Measurements from ENCODE around the gene NPBWR2. TPM values are rescaled to one million over a fixed set of nuclear protein-coding genes. Genes with fewer than 3 reads are reported as not detected.

NPBWR2 gene
- total RNA-seq, 3 donors from 2014 or later (not counting 1 experiment from before 2014, with no cell fraction given) = not detected

GRCh38 chr20:64144144-64144912 is 37.0 kb upstream of the NPBWR2 start:
- Histone ChIP-seq H3K36me3 (ENCODE audit: control insufficient read depth, insufficient read depth, low read length) (no peaks in the 10 kb centered on the region), H3K4me1 (ENCODE audit: control insufficient read depth, insufficient read depth, low read length) (no peaks in the 10 kb centered on the region), H3K27ac (ENCODE audit: low read length) (no peak overlapping the region), H3K27me3 (ENCODE audit: control insufficient read depth, insufficient read depth, low read length) (no peaks in the 10 kb centered on the region), H3K9me3 (ENCODE audit: control insufficient read depth, insufficient read depth, low read length) (peaks cover 12% of the 10 kb centered on the region), H3K4me3 (ENCODE audit: low read length) (no peak overlapping the region)
- peaks cover 6 to 8% of the 10 kb centered on the region in 2 donors for H3K27me3 Mint-ChIP-seq (ENCODE audit: low read depth in 2 of 2)
- TF ChIP-seq CTCF (IDR thresholded peaks at IDR 0.05) = no peak
- H3K4me1 Mint-ChIP-seq = peaks cover 0 to 5% of the 10 kb centered on the region in 2 donors
- peaks cover 0 to 2% of the 10 kb centered on the region in 2 donors for H3K9me3 Mint-ChIP-seq
- intact Hi-C loops (cut with micrococcal nuclease) = no loop called here
- 96% methylated on average over 8 of the region's 8 CpGs for WGBS (ENCODE audit: insufficient coverage)
- no peak overlapping the region for H3K27ac Mint-ChIP-seq
- ATAC-seq = no peak
- H3K36me3 Mint-ChIP-seq = no peaks in the 10 kb centered on the region
- H3K4me3 Mint-ChIP-seq = no peak overlapping the region
- no peak for DNase-seq

- intact Hi-C loops (cut with micrococcal nuclease) = no loop called here
- no peak overlapping the region for H3K27ac Mint-ChIP-seq
- TF ChIP-seq CTCF (IDR thresholded peaks at IDR 0.05) = no peak
These were observed 35.8 kb upstream of the NPBWR2 start for GRCh38 chr20:64143018-64143801.

GRCh38 chr20:64142590-64142989 is 35.2 kb upstream of the NPBWR2 start:
- DNase-seq (no peak), ATAC-seq (no peak)
- Mint-ChIP-seq H3K4me1 (peaks cover 0 to 5% of the 10 kb centered on the region in 2 donors), H3K36me3 (no peaks in the 10 kb centered on the region), H3K27me3 (ENCODE audit: low read depth in 2 of 2) (peaks cover 6 to 8% of the 10 kb centered on the region in 2 donors), H3K27ac (no peak overlapping the region), H3K9me3 (peaks cover 0 to 2% of the 10 kb centered on the region in 2 donors), H3K4me3 (no peak overlapping the region)
- no peaks in the 10 kb centered on the region for H3K27me3 ChIP-seq (ENCODE audit: control insufficient read depth, insufficient read depth, low read length)
- no peak for TF ChIP-seq CTCF (IDR thresholded peaks at IDR 0.05)
- no peaks in the 10 kb centered on the region for H3K4me1 ChIP-seq (ENCODE audit: control insufficient read depth, insufficient read depth, low read length)
- no peak overlapping the region for H3K27ac ChIP-seq (ENCODE audit: low read length)
- WGBS (ENCODE audit: insufficient coverage) = 25% methylated on average over 9 of the region's 9 CpGs
- H3K36me3 ChIP-seq (ENCODE audit: control insufficient read depth, insufficient read depth, low read length) = no peaks in the 10 kb centered on the region
- H3K4me3 ChIP-seq (ENCODE audit: low read length) = no peak overlapping the region
- H3K9me3 ChIP-seq (ENCODE audit: control insufficient read depth, insufficient read depth, low read length) = peaks cover 12% of the 10 kb centered on the region
- intact Hi-C loops (cut with micrococcal nuclease) = no loop called here

More at GRCh38 chr20:64143018-64143801, 35.8 kb upstream of the NPBWR2 start:
- H3K4me3 Mint-ChIP-seq = no peak overlapping the region
- Histone ChIP-seq H3K27ac (ENCODE audit: low read length) (no peak overlapping the region), H3K36me3 (ENCODE audit: control insufficient read depth, insufficient read depth, low read length) (no peaks in the 10 kb centered on the region), H3K4me1 (ENCODE audit: control insufficient read depth, insufficient read depth, low read length) (no peaks in the 10 kb centered on the region), H3K27me3 (ENCODE audit: control insufficient read depth, insufficient read depth, low read length) (no peaks in the 10 kb centered on the region), H3K9me3 (ENCODE audit: control insufficient read depth, insufficient read depth, low read length) (peaks cover 12% of the 10 kb centered on the region), H3K4me3 (ENCODE audit: low read length) (no peak overlapping the region)
- H3K4me1 Mint-ChIP-seq = peaks cover 0 to 5% of the 10 kb centered on the region in 2 donors
- 86% methylated on average over 14 of the region's 14 CpGs for WGBS (ENCODE audit: insufficient coverage)
- DNase-seq (no peak), ATAC-seq (no peak)
- H3K36me3 Mint-ChIP-seq = no peaks in the 10 kb centered on the region
- peaks cover 0 to 2% of the 10 kb centered on the region in 2 donors for H3K9me3 Mint-ChIP-seq
- H3K27me3 Mint-ChIP-seq (ENCODE audit: low read depth in 2 of 2) = peaks cover 6 to 8% of the 10 kb centered on the region in 2 donors

All from natural killer cell (primary cell).